ENCODE data around the gene CEL. TPM values are rescaled to one million over a fixed set of nuclear protein-coding genes. Genes with fewer than 3 reads are reported as not detected.
A peak's percentile ranks its signal among the peaks of the same experiment; 100 is the strongest.

CEL gene
- total RNA-seq, 1 experiment from 2014 or later = 6.6 TPM

DNA sequence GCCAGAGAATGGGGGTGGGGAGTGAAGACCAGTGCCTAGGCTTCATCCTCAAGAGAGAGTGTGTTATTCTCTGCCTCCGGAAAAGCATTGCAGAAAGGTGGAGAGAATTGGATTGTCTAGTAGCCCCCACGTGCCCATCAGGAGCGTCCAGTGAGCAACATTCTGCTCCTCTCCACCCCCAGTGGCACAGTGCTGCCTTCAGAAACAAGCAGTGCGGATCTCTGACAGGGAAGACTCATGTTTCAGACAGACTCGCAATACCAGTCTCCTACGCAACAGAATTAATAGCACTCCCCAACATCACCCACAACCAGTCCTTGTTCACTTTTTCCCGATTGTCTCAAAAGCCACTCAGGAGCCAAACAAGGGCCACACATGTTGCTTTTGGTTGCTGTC lies 14.9 kb upstream of the CEL start (continued):
- TF ChIP-seq, protein P1, sequence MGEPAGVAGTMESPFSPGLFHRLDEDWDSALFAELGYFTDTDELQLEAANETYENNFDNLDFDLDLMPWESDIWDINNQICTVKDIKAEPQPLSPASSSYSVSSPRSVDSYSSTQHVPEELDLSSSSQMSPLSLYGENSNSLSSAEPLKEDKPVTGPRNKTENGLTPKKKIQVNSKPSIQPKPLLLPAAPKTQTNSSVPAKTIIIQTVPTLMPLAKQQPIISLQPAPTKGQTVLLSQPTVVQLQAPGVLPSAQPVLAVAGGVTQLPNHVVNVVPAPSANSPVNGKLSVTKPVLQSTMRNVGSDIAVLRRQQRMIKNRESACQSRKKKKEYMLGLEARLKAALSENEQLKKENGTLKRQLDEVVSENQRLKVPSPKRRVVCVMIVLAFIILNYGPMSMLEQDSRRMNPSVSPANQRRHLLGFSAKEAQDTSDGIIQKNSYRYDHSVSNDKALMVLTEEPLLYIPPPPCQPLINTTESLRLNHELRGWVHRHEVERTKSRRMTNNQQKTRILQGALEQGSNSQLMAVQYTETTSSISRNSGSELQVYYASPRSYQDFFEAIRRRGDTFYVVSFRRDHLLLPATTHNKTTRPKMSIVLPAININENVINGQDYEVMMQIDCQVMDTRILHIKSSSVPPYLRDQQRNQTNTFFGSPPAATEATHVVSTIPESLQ (CRISPR knock-in tag; IDR thresholded peaks at IDR 0.05) = no peak
- TF ChIP-seq KAT7 (CRISPR knock-in tag; IDR thresholded peaks at IDR 0.05; ENCODE audit: borderline replicate concordance) (no peak), ZNF317 (CRISPR knock-in tag; IDR thresholded peaks at IDR 0.05; ENCODE audit: borderline replicate concordance, low read depth) (no peak)

DNA sequence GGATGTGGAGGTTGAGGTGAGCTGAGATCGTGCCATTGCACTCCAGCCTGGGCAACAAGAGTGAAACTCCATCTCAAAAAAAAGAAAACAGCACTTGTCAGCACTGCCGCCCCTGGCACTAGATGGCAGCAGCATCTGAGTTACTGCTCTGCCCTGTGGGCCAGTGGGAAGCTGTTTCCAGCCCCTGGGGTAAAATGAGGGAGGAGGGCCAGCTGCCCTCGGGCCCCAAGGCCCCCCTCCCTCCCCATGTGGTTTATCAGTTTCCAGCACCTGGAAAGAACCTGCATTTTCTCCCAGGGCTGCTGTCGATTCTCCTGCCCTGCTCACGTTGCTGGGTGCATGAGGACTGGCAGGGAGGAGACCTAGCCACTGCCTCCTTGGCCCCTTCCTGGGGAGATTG lies 13.2 kb upstream of the CEL start:
- POLR2A ChIA-PET = no interaction called here
- DNase-seq (ENCODE audit: low spot score) = peak; percentile 43
- CTCF ChIA-PET = interaction anchor here (0.7 to 1.9 kb wide), 22 partner anchors 11 to 286 kb away, joined by 3 to 40 read pairs (median 4); partner anchors contain the start of genes GBGT1 and GTF3C5
- H3K9me3 Mint-ChIP-seq = no peaks in the 10 kb centered on the region
- ATAC-seq = peak; percentile 87
- no peak overlapping the region for H3K4me3 Mint-ChIP-seq
- no peaks in the 10 kb centered on the region for H3K4me1 Mint-ChIP-seq
- no peak overlapping the region for H3K27ac Mint-ChIP-seq
- H3K27me3 Mint-ChIP-seq (ENCODE audit: low read depth) = no peaks in the 10 kb centered on the region
- H3K36me3 Mint-ChIP-seq = peaks cover 62% of the 10 kb centered on the region
- TF ChIP-seq CBFB (CRISPR knock-in tag; IDR thresholded peaks at IDR 0.05; ENCODE audit: low read depth) = no peak
- TF ChIP-seq, protein P2, sequence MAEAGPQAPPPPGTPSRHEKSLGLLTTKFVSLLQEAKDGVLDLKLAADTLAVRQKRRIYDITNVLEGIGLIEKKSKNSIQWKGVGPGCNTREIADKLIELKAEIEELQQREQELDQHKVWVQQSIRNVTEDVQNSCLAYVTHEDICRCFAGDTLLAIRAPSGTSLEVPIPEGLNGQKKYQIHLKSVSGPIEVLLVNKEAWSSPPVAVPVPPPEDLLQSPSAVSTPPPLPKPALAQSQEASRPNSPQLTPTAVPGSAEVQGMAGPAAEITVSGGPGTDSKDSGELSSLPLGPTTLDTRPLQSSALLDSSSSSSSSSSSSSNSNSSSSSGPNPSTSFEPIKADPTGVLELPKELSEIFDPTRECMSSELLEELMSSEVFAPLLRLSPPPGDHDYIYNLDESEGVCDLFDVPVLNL (CRISPR knock-in tag; IDR thresholded peaks at IDR 0.05; ENCODE audit: borderline replicate concordance, low read depth) = no peak
- TF ChIP-seq, protein P3, sequence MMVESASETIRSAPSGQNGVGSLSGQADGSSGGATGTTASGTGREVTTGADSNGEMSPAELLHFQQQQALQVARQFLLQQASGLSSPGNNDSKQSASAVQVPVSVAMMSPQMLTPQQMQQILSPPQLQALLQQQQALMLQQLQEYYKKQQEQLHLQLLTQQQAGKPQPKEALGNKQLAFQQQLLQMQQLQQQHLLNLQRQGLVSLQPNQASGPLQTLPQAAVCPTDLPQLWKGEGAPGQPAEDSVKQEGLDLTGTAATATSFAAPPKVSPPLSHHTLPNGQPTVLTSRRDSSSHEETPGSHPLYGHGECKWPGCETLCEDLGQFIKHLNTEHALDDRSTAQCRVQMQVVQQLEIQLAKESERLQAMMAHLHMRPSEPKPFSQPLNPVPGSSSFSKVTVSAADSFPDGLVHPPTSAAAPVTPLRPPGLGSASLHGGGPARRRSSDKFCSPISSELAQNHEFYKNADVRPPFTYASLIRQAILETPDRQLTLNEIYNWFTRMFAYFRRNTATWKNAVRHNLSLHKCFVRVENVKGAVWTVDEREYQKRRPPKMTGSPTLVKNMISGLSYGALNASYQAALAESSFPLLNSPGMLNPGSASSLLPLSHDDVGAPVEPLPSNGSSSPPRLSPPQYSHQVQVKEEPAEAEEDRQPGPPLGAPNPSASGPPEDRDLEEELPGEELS (CRISPR knock-in tag; IDR thresholded peaks at IDR 0.05) = no peak
- no peak for TF ChIP-seq GRHL2 (CRISPR knock-in tag; IDR thresholded peaks at IDR 0.05; ENCODE audit: insufficient replicate concordance, severe bottlenecking)
- TF ChIP-seq, protein P4, sequence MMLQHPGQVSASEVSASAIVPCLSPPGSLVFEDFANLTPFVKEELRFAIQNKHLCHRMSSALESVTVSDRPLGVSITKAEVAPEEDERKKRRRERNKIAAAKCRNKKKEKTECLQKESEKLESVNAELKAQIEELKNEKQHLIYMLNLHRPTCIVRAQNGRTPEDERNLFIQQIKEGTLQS (CRISPR knock-in tag; conservative IDR thresholded peaks at IDR 0.05) = no peak
- TF ChIP-seq, protein P5, sequence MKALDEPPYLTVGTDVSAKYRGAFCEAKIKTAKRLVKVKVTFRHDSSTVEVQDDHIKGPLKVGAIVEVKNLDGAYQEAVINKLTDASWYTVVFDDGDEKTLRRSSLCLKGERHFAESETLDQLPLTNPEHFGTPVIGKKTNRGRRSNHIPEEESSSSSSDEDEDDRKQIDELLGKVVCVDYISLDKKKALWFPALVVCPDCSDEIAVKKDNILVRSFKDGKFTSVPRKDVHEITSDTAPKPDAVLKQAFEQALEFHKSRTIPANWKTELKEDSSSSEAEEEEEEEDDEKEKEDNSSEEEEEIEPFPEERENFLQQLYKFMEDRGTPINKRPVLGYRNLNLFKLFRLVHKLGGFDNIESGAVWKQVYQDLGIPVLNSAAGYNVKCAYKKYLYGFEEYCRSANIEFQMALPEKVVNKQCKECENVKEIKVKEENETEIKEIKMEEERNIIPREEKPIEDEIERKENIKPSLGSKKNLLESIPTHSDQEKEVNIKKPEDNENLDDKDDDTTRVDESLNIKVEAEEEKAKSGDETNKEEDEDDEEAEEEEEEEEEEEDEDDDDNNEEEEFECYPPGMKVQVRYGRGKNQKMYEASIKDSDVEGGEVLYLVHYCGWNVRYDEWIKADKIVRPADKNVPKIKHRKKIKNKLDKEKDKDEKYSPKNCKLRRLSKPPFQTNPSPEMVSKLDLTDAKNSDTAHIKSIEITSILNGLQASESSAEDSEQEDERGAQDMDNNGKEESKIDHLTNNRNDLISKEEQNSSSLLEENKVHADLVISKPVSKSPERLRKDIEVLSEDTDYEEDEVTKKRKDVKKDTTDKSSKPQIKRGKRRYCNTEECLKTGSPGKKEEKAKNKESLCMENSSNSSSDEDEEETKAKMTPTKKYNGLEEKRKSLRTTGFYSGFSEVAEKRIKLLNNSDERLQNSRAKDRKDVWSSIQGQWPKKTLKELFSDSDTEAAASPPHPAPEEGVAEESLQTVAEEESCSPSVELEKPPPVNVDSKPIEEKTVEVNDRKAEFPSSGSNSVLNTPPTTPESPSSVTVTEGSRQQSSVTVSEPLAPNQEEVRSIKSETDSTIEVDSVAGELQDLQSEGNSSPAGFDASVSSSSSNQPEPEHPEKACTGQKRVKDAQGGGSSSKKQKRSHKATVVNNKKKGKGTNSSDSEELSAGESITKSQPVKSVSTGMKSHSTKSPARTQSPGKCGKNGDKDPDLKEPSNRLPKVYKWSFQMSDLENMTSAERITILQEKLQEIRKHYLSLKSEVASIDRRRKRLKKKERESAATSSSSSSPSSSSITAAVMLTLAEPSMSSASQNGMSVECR (CRISPR knock-in tag; IDR thresholded peaks at IDR 0.05; ENCODE audit: borderline replicate concordance) = no peak
- TF ChIP-seq, protein P6, sequence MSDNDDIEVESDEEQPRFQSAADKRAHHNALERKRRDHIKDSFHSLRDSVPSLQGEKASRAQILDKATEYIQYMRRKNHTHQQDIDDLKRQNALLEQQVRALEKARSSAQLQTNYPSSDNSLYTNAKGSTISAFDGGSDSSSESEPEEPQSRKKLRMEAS (CRISPR knock-in tag; IDR thresholded peaks at IDR 0.05) = no peak
- no peak for TF ChIP-seq PRRX2 (CRISPR knock-in tag; IDR thresholded peaks at IDR 0.05)

DNA sequence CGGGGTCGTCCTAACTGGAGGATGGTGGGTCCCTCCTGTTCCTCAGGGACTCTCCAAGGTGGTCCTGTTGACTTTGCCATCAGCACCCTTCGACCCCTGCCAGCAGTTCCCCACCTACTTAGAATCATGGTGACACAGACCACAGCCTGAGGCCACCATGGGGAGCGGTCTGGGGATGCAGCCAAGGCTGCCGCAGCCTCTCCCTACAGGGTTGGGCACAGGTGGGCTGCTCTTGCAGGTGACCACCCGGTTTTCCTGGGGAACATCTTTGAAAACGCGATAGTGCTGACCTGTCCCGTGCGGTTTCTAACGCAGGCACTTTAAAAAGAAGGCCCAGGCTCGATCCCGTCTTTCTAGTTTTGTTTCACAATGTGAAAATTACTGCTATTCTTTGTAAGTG lies 12.7 kb upstream of the CEL start:
- POLR2A ChIA-PET = no interaction called here
- CTCF ChIA-PET = interaction anchor here (0.7 to 1.9 kb wide), 22 partner anchors 11 to 286 kb away, joined by 3 to 40 read pairs (median 4); partner anchors contain the start of genes GBGT1 and GTF3C5
- peaks cover 63% of the 10 kb centered on the region for H3K36me3 Mint-ChIP-seq
- H3K27ac Mint-ChIP-seq = no peak overlapping the region
- DNase-seq (ENCODE audit: low spot score) = no peak
- H3K4me3 Mint-ChIP-seq = no peak overlapping the region
- H3K27me3 Mint-ChIP-seq (ENCODE audit: low read depth) = no peaks in the 10 kb centered on the region
- ATAC-seq = no peak
- H3K4me1 Mint-ChIP-seq = no peaks in the 10 kb centered on the region
- H3K9me3 Mint-ChIP-seq = no peaks in the 10 kb centered on the region
- no peak for TF ChIP-seq EMX1 (CRISPR knock-in tag; IDR thresholded peaks at IDR 0.05)
- TF ChIP-seq TEAD4 (CRISPR knock-in tag; IDR thresholded peaks at IDR 0.05) = no peak
- TF ChIP-seq NFE2L1 (CRISPR knock-in tag; IDR thresholded peaks at IDR 0.05) = no peak
- TF ChIP-seq, protein P7, sequence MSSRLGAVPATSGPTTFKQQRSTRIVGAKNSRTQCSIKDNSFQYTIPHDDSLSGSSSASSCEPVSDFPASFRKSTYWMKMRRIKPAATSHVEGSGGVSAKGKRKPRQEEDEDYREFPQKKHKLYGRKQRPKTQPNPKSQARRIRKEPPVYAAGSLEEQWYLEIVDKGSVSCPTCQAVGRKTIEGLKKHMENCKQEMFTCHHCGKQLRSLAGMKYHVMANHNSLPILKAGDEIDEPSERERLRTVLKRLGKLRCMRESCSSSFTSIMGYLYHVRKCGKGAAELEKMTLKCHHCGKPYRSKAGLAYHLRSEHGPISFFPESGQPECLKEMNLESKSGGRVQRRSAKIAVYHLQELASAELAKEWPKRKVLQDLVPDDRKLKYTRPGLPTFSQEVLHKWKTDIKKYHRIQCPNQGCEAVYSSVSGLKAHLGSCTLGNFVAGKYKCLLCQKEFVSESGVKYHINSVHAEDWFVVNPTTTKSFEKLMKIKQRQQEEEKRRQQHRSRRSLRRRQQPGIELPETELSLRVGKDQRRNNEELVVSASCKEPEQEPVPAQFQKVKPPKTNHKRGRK (CRISPR knock-in tag; IDR thresholded peaks at IDR 0.05; ENCODE audit: borderline replicate concordance) = no peak
- TF ChIP-seq MYBL2 (CRISPR knock-in tag; IDR thresholded peaks at IDR 0.05) = no peak
- TF ChIP-seq NFATC4 (CRISPR knock-in tag; IDR thresholded peaks at IDR 0.05) = no peak
